GM12864 (cell line): ENCODE results near the gene PPM1B.

Source experiments
- DNase-seq: peaks from one replicate; pipeline ENCODE4 v3.0.0-alpha.2; 2011; ENCODE audit warnings: low read depth
- H3K4me3 ChIP-seq: 2 replicates; pipeline ENCODE4 v1.5.1; 2011; ENCODE audit warnings: mild to moderate bottlenecking, low read depth, low read length, control low read depth
- TF ChIP-seq, protein P1 (sequence below): IDR thresholded peaks from 2 replicates; pipeline ENCODE4 v1.5.1; 2011; ENCODE audit warnings: low read depth, mild to moderate bottlenecking, moderate library complexity, low read length, control low read depth, inconsistent platforms; ENCODE audit errors: missing control alignments

The PPM1B gene

DNA sequence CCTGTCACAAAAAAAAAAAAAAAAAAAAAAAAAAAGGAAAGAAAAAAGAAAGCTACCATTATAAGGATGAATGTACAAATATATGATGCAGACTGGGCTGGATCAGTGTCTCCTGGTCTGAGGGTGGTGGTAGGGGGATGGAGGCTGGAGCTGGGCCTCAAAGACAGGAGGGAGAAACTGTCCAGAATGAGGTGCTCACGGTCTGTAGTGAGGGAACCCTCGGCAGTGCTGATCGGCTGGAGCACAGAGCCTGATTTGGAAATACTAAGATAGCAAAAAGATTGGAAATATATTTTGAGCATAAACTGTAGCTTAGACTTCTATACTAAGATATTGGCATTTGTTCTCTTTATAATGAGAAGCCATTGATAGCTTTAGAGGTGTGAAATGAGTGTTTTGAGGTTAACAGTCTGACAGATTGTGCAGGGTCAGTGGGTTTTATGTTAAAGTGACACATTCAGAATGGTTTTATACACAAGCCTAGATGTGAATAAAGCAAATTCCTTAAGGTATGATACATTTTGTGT is 98.7 kb downstream of the PPM1B start:
- no peak for DNase-seq
- TF ChIP-seq, protein P1, sequence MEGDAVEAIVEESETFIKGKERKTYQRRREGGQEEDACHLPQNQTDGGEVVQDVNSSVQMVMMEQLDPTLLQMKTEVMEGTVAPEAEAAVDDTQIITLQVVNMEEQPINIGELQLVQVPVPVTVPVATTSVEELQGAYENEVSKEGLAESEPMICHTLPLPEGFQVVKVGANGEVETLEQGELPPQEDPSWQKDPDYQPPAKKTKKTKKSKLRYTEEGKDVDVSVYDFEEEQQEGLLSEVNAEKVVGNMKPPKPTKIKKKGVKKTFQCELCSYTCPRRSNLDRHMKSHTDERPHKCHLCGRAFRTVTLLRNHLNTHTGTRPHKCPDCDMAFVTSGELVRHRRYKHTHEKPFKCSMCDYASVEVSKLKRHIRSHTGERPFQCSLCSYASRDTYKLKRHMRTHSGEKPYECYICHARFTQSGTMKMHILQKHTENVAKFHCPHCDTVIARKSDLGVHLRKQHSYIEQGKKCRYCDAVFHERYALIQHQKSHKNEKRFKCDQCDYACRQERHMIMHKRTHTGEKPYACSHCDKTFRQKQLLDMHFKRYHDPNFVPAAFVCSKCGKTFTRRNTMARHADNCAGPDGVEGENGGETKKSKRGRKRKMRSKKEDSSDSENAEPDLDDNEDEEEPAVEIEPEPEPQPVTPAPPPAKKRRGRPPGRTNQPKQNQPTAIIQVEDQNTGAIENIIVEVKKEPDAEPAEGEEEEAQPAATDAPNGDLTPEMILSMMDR: no peak
- no peak overlapping the region for H3K4me3 ChIP-seq

DNA sequence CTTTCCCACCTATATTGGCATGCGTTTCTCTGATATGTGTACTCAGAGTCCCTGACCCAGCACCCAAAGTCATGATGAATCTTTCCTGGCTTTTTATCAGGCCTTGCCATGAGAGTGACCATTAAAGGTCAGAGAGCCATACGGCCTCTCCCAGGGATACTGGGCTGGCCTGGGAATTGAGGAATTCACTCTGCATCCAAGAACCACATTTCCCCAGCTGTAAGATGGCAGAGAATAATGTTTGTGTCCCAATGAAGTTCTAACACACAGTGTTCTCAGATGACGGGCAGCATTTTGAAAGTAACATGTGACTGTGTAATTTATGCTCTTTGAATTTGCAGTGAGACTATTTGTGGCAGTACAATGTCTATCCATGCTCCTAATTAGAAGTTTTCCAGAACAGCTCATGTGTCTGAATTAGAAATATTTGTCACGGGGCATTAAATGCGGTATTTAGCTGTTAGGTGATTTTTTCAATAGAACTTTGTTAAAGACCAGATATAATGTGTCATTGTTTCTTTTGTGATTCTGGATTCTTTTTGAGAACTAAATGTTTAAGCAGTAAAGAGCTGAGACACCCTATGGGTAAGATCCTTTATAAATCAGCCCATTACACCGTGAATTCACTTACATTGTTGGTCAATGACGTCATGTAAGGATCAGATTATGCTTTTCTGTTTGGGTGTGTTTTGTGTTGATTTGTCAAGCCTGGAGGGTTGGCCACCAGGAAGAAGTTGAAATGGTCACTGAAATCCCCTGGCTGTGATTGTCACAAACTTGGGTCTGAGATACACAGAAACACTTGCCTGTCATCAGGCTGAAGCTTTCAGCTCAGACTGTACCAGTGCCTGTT is 99.3 kb downstream of the PPM1B start:
- TF ChIP-seq, protein P1: no peak
- H3K4me3 ChIP-seq: no peak overlapping the region
- no peak for DNase-seq

DNA sequence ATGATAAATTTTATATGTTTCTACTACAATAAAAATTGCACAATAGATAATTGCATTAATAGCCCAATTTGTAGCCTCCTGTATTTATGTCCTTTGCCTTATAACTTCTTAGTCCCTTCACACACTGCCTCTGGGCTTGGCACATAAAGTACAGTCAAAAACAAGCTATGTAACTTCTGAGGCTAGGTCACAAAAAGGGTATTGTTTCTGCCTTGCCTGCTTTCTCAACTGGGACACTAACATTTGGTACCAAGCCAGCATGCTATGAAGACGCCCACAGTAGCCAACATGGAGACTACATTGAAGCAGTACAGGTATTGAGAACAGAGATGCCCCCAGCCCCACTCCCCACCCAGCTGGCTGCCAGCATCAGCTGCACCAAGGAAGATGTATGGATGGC is 101.2 kb downstream of the PPM1B start:
- TF ChIP-seq, protein P1: no peak
- no peak overlapping the region for H3K4me3 ChIP-seq
- DNase-seq: no peak

DNA sequence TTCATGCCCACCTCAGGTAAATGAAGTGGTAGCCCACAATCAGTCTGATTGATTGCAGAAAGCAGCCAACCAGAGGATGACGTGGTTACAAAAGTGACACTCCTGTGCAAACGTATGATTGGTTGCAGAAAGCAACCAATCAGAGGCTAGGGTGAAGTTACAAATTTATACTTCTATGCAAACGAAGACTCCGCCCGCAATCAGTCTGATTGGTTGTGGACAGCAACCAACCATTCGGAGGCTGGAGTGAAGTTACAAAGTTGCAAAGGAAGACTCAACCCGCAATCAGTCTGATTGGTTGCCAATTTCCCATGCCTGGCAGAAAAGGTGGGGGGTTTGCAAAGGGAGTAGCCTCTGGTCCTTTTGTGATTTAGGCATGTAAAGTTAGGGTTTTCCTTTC is 102.6 kb downstream of the PPM1B start:
- no peak overlapping the region for H3K4me3 ChIP-seq
- TF ChIP-seq, protein P1: no peak
- no peak for DNase-seq

DNA sequence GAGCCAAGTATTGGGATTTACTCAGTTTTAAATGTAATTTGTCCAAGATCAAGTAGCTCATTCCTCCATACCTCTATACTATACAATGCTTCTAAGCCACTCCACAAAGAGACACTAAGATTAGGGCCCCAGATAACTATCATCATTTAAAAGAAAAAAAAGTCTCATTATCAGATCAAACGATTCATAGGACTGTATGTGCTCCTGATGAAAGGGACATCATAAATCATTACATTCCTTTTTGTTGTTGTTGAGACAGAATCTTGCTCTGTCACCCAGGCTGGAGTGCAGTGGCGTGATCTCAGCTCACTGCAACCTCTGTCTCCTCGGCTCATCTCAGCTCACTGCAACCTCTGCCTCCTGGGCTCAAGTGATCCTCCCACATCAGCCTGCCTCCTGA is 104.4 kb downstream of the PPM1B start:
- H3K4me3 ChIP-seq: no peak overlapping the region
- DNase-seq: no peak
- TF ChIP-seq, protein P1: no peak

DNA sequence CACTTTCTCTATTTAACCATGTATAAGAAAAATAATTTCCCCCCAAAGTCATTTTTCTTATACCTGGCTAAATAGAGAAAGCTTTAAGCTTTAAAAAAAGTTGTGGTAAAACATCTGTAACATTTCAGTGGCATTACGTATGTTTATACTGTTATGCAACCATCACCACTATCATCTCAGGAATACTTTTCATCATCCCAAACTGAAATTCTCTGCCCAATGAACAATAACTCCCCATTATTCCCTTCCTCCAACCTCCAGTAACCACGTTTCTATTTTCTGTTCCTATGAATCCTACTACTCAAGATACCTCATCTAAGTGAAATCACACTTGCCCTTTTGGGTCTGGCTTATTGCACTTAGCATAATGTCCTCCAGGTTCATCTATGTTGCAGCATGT is 104.9 kb downstream of the PPM1B start:
- H3K4me3 ChIP-seq: no peak overlapping the region
- DNase-seq: no peak
- TF ChIP-seq, protein P1: no peak

DNA sequence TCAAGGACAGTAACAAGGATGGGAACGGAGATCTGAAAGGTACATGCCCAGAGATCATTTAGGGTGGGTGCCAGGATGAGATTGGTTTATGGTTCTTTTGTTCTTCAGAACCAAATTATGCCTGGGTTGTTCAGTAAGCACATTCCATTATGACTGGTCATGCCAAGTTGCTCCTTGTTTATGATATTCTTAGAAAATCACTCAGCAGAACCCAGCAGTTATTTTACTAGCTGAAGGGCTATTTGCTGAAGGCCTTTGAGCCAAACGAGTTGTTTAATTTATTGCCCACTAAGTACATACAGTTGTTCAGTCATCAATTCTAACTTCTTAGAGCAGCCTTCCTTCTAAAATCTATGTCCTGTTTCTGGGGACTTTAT is 107.2 kb downstream of the PPM1B start:
- no peak for DNase-seq
- TF ChIP-seq, protein P1: no peak
- H3K4me3 ChIP-seq: no peak overlapping the region
